GM21619 (cell line): ENCODE results near the gene ATAD2B.
"Not testable (repeated sequence)": the region's sequence is repeated elsewhere in the genome, so short reads cannot be mapped to it uniquely, and the experiment has no call there.

Experiments
- ATAC-seq: cut with Tn5 transposase; IDR thresholded peaks from one replicate; pipeline ENCODE4 v1.9.1; 2021; ENCODE audit not compliant: unreplicated experiment

Gene ATAD2B

DNA sequence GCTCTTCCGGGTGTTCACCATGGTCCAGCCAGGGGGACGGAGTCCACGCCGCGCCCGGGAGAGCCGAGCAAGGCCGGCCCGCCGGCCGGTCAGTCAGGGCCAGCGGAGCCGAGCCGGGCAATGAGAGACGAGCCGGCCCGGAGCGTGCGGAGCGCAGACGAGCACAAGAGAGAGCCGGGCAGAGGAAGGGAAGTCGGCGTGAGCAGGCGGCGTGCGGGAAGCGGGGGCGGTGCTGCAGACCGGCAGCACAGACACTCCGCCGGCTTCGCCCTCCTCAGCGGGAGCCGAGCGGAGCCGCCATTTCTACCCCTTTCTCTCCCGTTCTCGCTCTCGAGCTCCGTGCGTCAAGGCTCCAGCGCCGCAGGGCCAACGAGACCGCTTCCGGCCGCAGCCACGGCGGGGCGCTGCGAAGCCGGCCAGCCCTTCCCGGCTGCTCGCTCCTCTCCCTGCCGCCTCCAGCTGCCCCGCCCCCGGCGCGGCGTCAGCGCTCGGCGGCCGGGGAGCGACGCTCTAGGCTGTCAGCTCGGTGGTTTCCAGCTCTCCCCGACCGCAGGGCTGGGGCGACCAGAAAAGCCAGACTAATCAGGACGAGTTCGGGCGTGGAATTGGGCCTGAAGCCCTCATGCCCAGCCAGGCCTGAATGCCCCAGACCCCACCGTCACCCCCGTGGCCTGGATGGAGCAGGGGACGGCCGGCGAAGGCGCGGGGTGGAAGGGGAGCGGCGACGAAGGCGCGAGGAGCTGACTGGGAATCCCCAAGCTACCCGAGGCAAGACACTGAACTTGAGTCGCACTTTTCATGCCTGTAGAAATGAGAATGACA is at the start of gene ATAD2B:
ATAD2B (minus strand) TSS at position 374 of the 822 bp plus-strand sequence; CDS start at position 21, 353 bp downstream.
- ATAC-seq, result peak; percentile 71

DNA sequence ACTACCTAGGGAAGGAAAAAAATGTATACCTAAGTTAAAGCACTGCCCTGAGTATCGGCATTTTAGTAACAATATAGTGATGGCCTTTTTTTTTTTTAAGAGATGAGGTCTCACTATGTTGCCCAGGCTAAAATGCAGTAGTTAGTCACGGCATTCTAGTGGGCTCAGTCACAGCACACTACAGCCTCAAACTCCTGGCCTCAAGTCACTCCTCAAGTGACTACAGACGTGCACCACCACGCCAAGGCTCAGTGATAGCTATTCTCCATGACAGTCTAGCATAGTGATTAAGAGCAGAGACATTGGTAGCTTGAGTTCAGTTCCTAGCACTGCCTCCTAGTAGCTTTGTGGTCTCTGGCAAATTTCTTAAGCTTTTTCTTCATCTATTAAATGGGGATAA is 40.9 kb upstream of the ATAD2B start:
- ATAC-seq, result no peak

GRCh38 chr2:23954325-23955014 is 27.5 kb upstream of the ATAD2B start:
- no peak for ATAC-seq

GRCh38 chr2:23953625-23954024 is 26.7 kb upstream of the ATAD2B start:
- no peak for ATAC-seq

DNA sequence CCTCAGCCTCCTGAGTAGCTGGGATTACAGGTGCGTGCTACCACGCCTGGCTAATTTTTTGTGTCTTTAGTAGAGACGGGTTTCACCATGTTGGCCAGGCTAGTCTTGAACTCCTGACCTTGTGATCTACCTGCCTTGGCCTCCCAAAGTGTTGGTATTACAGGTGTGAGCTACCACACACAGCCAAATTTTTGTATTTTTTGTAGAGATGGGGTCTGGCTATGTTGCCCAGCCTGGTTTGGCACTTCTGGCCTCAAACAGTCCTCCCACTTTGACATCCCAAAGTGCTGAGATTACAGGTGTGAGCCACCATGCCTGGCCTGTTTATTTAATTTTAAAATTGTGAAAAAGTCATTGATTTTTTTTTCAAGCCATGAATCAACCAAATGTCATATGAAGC is 25.6 kb upstream of the ATAD2B start:
- ATAC-seq, result not testable (repeated sequence)

DNA sequence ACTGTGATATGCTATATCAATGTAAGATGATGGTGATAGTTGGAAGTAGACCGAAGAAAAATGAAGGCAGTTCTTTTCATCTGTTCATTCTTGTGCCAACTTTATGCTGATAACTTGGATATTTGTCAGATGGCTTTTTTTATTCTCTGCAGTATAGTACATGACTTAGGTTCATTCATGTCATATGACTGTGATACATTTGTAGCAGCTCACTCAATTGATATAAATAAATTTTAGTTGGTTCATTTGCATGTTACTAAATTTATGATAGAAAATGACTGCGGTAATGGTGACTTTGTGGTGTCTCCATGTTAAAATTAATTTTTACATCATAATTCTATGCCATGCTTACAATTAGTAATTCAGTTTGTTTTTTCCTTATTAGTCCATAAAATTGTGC is 20.4 kb upstream of the ATAD2B start:
- ATAC-seq, result no peak

GRCh38 chr2:23944976-23945375 is 18.1 kb upstream of the ATAD2B start:
- ATAC-seq, result no peak

- ATAC-seq, result no peak
Measured at GRCh38 chr2:23944527-23944926, 17.6 kb upstream of the ATAD2B start.

GRCh38 chr2:23943666-23944065 is 16.7 kb upstream of the ATAD2B start:
- ATAC-seq, result no peak

DNA sequence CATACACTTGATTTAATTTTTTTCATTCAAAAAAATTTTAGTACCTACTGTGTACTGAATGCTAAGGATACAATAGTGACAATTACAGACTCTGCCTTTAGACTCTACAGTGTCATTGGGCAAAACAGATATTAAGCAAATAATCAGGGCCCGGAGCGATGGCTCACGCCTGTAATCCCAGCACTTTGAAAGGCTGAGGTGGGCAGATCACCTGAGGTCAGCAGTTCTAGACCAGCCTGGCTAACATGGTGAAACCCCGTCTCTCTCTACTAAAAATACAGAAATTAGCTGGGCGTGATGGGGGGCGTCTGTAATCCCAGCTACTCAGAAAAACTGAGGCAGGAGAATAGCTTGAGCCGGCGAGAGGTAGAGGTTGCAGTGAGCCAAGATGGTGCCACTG is 14.7 kb upstream of the ATAD2B start:
- ATAC-seq, result no peak

DNA sequence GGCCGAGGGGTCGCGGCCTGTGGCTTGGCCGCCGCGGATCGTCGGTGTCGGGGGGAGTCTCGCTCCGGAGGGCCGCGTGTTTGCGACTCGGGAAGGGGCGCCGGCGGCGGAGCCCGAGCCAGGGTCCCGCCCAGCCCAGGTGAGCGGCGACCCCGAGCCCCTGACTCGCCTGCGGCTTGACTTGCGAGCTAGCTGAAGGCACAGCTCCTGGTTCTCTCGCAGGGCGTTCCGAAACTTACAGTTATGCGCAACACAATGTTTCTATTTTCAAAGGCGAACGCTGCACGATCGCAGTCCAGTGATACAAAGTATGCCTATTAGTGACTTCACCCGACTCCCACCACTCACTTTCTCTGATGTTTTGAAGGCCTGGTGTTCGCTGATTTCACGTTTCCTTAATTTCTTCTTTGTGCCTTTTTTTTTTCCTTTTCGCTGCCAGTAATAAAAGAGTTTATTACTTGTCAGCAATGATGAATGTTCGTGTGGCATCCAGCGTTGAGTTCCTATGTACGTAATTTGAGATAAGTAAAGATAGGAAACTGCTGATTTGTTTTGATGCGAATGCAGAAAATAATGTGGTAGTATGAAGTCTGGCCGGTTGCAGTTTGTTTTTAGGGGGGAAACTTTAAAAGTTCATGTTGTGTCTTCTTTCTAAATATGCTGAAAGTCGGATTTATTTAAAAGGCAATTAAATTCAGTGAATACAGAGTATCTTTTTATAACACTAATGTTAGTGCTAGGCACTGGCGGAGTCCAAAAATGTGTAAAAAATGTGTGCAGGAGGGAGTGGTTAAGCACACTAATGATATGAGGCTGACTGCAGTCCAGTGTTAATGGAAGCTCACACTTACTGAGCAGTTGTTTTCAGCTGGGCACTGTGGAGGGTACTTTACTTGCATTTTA is 14.0 kb upstream of the ATAD2B start:
- peak; percentile 52 for ATAC-seq

DNA sequence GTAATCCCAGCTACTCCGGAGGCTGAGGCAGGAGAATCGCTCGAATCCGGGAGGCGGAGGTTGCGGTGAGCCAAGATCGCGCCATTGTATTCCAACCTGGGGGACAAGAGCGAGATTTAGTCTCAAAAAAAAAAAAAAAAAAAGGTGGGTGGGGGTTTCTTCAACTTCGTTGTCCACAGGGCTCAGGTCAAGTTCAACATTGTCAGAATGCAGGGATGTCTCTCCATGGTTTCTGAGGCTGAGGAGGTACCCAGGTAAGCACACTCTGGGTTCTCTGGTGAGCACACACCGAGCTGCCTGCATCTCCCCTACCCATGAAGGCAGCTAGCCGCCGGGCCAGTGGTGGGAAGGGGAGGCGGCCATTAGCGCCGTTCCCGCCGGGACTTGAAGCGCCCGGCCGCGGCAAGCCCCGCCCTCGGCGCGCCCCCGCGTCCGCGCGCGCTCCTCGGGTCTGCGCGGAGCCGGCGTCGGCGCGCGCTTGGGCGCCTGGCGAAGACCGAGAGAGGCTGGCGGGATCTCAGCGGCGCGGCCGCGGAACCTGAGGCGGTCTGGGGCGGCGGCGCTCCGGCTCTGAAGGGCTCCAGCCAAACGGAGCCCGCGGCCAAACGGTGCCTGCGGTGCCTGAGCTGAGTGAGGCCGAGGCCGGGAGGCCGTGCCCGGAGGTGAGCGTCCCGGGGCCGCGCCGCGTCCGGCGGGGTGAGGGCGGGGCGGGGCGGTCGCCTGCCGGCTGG is 13.2 kb upstream of the ATAD2B start, which contains the start of gene UBXN2A:
UBXN2A (plus strand) TSS at position 477 of the 731 bp plus-strand sequence. CDS start 17,852 bp downstream, outside the sequence.
- peak; percentile 74 for ATAC-seq

GRCh38 chr2:23934259-23934658 is 7.3 kb upstream of the ATAD2B start:
- ATAC-seq, result no peak

DNA sequence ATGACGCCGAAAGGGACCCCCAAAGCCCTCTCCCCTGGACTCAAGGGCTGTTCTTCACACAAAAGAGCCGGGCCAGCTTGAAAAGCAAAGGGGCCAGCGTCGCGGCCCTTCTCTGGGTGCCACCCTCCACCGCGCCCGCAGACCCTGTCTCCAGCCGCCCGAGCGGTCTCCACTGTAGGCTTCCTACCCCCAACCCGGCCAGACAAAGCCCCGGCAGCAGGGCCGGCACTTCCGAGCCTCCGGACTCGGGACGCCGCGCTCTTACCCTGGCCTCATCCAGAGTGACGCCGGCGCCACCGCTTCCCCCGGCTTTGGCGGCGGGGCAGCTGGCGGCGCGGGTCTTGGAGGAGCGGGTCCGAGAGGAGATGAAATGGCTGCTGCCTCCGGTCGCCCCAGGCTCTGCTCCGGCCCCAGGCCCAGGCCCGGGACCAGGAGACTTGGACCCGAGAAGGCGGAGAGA is 603 bp downstream of the ATAD2B start:
- ATAC-seq, result peak; percentile 22

- peak; percentile 58 for ATAC-seq
Measured at GRCh38 chr2:23925702-23926289, 1.1 kb downstream of the ATAD2B start.

DNA sequence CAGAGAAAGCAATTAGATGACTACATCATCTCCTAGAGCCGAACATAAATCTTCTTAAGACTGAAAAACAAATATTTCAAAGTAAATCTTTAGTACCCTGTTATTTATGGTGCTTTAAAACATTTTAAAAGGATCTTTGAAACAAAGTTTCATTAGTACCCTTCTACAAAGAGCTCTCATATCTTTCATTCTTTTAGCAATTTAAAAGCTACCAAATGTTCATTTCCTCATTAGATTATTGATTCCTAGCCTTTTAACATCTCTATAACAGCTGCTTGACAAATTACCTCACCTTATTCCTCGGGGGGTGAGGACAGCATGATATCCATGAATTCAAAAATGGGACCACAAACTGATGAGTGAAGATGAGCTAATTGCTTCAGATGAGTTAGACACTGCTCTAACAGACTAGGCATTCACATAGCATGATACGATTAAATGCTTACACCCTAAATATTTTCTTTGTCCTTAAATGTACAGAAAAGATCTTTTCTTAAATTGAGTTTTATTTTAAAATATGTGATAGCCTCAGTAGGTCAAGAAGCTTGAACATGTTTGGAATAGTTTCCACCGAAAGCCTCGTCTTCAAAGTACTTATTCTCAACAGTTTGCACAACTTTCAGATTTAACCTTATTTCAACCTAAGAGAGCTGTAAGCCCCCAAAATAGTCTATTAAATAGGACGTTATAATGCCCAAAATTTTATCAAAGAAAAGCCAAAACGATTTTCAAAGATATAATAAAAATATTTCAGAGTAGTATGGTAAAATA is 2.1 kb downstream of the ATAD2B start:
- ATAC-seq, result no peak

DNA sequence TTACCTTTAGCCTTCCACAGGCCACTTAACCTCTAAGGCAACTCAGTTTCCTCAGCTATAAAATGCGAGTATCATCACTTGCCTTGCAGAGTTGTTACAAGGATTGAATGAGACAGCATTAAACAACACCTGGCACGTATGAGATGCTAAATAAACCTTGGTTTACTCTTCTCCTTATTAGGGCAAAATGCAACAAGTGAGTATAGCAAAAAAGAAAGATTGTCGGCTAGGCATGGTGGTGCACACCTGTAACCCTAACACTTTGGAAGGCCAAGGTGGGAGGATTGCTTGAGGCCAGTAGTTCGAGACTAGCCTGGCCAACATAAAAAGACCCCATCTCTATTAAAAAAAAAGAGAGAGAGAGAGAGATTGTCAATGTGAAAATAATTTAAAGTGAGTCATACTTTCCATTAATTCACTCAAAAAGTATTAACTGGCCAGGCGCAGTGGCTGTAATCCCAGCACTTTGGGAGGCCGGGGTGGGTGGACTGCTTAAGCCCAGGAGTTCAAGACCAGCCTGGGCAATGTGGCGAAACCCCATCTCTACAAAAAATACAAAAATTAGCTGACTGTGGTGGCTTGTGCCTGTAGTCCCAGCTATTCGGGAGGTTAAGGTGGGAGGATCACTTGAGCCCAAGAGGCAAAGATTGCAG is 8.0 kb downstream of the ATAD2B start:
- ATAC-seq, result no peak

DNA sequence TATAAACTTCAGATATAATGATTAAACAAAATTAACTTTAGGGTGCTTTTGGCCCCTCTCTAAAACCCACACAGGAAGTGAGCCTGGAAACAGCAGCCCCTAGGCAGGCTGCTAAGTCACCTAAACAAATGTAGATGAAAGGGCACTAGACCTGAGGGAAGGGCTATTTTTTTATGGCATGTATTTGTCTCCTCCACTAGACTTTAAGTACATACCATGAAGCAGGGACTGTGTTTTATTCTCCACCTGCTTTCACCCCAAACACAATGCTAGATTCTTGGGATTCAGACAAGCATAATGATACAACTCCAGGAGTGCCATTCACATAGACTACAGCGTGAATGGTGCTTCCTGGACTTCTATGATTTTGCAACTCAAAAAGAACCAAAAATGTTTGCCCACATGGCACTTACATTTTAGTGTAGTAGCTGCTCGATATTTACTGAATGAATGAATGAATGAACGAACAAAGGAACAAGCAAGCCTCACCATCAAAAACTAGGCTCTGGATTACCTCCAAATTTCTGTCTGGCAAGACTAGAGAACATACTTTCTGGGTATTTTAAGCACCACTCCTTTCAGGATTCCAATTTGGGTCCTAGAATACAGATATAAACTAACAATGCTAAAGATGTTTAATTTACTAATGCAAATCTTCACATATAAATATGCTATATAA is 10.1 kb downstream of the ATAD2B start:
- no peak for ATAC-seq
